Measurements from ENCODE around the gene TMEM116.

GRCh38 chr12:112011685-112012084 is 1.3 kb downstream of the TMEM116 start:
- TF ChIP-seq GABPA (IDR thresholded peaks at IDR 0.05; ENCODE audit: low read depth) (no peak), POLR2A (IDR thresholded peaks at IDR 0.05; ENCODE audit: low read depth, low read length) (no peak), NFIC (IDR thresholded peaks at IDR 0.05; ENCODE audit: low read depth, low read length) (no peak), HDAC6 (IDR thresholded peaks at IDR 0.05; ENCODE audit: unreplicated experiment) (no peak), RFX5 (IDR thresholded peaks at IDR 0.05; ENCODE audit: low read depth, low read length) (no peak), NRF1 (conservative IDR thresholded peaks at IDR 0.05; ENCODE audit: low read depth, low read length) (no peak), ETV6 (conservative IDR thresholded peaks at IDR 0.05 in 1 of 2, IDR thresholded peaks at IDR 0.05 in 1 of 2; ENCODE audit: borderline replicate concordance in 1 of 2, low read depth in 1 of 2) (no peak), CTCF (IDR thresholded peaks at IDR 0.05 in 2 of 3, conservative IDR thresholded peaks at IDR 0.05 in 1 of 3; ENCODE audit: control insufficient read depth in 2 of 3, extremely low read depth in 1 of 3, insufficient read depth in 1 of 3, low read depth in 3 of 3, low read length in 3 of 3) (no peak), SUZ12 (IDR thresholded peaks at IDR 0.05; ENCODE audit: unreplicated experiment) (no peak), PBX3 (IDR thresholded peaks at IDR 0.05; ENCODE audit: insufficient replicate concordance, low read depth, low read length) (no peak)

Data from GM12878 (cell line).